Fibroblast of the conjunctiva (primary cell): Measurements from ENCODE around the gene PLCXD1.
A peak's percentile ranks its signal among the peaks of the same experiment; 100 is the strongest.
"Not testable (repeated sequence)": the region's sequence is repeated elsewhere in the genome, so short reads cannot be mapped to it uniquely, and the experiment has no call there.

ENCODE experiments used
- DNase-seq: peaks from one replicate; pipeline ENCODE4 v3.0.0-alpha.2; 2010; ENCODE audit warnings: low read depth

The PLCXD1 gene, protein sequence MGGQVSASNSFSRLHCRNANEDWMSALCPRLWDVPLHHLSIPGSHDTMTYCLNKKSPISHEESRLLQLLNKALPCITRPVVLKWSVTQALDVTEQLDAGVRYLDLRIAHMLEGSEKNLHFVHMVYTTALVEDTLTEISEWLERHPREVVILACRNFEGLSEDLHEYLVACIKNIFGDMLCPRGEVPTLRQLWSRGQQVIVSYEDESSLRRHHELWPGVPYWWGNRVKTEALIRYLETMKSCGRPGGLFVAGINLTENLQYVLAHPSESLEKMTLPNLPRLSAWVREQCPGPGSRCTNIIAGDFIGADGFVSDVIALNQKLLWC

GRCh38 chrX:281166-281999, at the start of gene PLCXD1:
Gene PLCXD1 (plus strand): TSS chrX:281381. CDS start chrX:284188, 2,807 bp downstream.
- DNase-seq = peak; percentile 18

DNA sequence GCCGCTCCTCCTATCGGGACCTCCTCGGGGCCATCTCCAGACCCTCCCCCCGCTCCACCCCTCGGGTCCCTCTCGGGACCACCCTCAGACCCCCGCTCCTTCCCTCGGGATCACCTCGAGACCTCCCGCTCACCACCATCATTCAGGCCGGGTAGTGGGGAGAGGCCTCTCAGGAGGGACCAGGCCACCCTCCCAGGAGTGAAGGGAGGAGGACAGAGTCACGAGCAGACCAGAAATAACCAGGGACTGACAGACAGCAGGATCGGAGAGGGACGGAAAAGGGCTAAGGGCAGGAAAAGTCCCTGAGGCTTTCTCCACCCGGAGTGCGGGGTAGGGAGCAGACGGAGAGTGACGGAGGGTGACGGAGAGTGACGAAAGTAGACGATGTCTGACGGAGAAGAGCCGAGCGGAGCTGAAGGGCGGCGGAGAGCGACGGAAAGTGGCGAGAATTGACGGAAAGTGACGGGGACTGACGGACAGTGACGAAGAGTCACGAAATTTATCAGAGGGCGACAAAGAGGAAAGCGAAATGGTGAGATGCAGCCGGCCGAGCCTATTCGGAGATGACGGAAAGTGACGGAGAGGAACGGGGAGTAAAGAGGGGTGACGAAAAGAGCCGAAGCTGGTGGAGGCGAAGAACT, 49.4 kb upstream of the PLCXD1 start:
- DNase-seq = not testable (repeated sequence)

DNA sequence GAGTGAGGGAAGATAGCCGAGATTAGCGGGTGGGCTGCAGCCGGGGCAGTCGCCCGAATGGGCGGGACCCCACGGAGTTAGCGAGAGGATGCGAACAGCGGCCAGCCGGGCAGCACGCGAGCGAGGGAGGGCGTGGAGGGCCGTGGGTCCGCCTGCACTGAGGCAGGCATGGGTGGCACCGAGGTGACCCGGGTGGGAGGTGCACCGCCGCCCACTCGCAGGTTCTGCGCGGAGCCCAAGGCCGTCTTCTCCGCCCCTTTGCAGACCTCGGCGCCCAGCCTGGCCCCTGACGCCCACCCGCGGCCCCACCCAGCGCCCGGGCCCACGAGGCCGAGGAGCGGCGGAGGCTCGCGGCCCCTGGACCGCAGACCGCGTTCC, 48.9 kb upstream of the PLCXD1 start:
- DNase-seq = not testable (repeated sequence)

DNA sequence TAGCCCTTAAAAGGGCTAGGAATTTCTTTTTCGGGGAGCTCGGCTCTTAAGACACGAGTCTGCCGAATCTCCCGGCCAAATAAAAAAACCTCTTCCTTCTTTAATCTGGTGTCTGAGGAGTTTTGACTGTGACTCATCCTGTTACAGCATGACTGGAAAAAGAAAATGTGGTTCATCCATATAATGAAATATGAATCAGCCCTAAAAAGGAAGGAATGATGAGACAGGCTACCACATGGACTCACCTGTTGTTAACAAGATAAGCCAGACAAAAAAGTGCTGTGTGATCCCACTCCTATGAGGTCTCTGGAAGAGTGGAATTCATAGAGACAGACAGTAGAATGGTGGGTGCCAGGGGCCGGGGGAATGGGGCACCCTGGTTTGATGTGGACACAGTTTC, 45.0 kb upstream of the PLCXD1 start:
- not testable (repeated sequence) for DNase-seq

DNA sequence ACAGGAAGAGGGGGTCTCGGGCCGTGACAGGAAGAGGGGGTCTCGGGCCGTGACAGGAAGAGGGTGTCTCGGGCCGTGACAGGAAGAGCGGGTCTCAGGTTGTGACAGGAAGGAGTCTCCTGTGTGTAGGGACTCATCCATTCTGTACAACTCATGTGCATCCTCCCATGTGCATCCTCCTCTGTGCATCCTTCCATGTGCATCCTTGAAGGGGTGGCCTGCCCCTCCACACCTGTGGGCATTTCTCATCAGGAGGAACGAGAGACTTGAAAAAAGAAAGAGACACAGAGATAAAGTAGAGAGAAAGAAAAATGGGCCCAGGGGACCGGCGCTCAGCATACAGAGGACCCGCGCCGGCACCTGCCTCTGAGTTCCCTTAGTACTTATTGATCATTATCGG, 30.2 kb upstream of the PLCXD1 start:
- no peak for DNase-seq

DNA sequence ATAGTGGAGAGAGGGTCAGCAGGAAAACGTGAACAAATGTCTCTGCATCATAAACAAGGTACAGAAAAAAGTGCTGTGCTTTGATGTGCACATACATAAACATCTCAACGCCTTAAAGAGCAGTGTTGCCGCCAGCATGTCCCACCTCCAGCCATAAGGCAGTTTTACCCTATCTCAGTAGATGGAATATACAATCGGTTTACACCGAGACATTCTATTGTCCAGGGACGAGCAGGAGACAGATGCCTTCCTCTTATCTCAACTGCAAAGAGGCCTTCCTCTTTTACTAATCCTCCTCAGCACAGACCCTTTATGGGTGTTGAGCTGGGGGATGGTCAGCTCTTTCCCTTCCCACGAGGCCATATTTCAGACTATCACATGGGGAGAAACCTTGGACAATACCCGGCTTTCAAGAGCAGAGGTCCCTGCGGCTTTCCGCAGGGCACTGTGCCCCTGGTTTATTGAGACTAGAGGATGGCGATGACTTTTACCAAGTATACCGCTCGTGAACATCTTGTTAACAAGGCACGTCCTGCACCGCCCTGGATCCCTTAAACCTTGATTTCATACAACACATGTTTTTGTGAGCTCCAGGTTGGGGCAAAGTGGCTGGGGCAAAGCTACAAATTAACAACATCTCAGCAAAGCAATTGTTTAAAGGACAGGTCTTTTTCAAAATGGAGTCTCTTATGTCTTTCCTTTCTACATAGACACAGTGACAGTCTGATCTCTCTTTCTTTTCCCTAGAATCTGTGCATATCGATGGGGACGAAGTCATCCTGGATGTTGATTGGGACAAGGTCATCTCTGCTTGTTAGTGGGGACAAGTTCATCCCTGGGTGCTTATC, 29.6 kb upstream of the PLCXD1 start:
- not testable (repeated sequence) for DNase-seq

DNA sequence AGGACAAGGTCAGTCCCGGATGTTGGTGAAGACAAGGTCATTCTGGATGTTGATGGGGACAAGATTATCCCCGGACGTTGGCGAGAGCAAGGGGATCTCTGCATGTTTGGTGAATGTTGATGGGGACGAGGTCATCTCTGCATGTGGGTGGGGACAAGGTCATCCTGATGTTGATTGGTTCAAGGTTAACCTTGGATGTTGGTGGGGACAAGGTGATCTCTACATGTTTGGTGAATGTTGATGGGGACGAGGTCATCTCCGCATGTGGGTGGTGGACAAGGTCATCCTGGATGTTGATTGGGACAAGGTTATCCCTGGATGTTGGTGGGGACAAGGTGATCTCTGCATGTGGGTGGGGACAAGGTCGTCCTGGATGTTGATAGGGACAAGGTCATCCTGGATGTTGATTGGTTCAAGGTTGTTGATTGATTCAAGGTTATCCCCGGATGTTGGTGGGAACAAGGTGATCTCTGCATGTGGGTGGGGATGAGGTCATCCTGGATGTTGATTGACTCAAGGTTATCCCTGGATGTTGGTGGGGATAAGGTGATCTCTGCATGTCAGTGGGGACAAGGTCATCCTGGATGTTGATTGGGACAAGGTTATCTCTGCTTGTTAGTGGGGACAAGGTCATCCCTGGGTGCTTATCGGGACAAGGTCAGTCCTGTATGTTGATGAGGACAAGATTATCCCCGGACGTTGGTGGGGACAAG, 28.8 kb upstream of the PLCXD1 start:
- no peak for DNase-seq

GRCh38 chrX:252957-253291, 28.3 kb upstream of the PLCXD1 start:
- DNase-seq = no peak

DNA sequence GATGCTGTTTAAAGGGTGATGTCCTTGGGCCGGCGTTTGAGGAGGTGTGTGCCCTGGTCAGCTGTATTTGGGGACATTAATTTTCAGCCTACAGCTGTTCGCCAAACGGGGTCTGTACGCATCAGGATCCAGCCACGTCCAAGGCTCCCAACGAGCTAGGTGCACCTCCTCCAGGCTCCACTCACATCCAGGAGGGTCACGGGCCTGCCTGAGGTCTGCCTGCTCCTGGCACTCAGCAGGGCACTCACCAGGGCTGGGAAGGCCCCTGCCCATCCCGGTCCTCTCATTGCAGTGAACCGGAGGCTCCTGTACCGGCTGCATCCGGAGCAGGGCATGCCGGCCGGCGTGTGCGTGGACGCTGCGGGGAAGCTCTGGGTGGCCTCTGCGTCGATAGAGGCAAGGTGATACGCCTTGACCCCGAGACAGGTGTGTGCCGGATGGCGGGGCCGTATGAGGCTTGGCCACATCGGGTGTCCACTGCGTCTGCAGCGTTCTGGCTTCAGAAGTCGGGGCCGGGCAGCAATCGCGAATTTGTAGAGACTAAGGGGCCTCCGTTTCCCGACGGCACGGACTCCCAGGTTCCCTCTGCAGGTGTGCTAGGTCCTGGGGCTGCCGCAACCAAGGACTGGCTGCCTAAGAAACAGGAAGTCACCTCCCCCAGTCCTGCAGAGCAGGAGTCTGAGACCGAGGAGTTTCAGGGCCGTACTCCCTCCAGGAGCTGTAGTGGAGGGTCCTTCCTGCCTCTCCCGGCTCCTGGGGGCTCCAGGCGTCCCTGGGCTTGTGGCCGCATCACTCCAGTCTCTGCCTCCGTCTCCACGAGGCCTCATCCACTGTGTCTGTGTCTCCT, 27.5 kb upstream of the PLCXD1 start:
- no peak for DNase-seq

DNA sequence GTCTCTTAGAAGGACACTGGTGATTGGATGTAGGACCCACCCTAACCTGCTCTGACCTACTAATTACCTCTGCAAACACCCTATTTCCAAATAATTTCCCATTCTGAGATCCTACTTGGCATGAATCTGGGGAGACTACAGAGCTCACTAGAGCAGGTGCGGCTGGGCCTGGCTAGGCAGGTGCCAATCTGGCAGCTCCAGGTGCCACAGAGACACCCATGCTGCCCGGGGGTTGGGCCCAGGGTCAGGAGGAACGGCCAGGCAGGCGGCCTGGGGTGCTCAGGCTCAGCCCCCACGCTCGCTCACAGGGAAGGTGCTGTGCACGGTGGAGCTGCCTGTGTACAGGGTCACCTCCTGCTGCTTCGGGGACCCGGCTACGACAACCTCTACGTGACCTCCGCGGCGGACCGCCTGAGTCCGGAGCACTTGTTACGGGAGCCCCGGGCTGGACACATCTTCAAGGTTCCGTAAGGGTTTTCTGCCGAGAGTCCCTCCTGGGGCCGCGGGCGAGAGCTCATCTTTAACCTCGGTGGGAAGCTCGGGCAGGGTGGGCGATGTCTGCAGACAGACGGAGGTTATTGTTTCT, 26.5 kb upstream of the PLCXD1 start:
- DNase-seq = no peak

DNA sequence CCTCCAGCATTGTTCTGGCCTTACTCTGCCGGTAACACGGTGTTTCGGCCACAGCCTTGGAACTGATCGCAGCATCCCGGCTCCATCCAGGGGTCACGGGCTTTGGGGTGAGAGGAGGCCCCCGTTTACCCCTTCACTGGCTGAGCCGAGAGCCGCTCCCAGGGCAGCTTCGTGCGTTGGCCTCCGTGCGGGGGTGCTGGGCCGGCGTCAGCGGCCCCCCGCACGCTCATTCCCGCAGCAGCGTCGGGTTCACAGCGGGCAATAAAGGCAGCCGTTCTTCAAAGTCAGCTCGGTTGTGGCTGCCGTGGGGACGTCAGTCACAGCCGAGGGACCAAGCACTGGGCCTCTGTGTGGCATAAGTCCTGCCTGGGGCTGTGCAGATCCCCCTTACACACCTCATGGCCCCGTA, 25.3 kb upstream of the PLCXD1 start:
- DNase-seq = no peak

DNA sequence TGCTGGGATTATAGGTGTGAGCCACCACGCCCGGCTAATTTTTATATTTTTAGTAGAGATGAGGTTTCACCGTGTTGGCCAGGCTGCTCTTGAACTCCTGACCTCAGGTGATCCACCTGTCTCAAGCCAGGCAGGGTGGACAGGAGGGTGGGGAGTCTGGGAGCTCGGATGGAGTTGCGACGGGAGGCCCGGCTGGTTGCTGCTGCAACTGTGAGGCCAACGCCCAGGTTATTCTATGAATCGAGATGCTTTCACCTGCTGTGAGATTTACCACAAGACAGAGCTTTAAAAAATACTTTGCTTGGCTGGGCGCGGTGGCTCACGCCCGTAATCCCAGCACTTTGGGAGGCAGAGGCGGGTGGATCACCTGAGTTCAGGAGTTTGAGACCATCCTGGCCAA, 24.1 kb upstream of the PLCXD1 start:
- DNase-seq = not testable (repeated sequence)

GRCh38 chrX:257681-258289, 23.4 kb upstream of the PLCXD1 start:
- DNase-seq = no peak

DNA sequence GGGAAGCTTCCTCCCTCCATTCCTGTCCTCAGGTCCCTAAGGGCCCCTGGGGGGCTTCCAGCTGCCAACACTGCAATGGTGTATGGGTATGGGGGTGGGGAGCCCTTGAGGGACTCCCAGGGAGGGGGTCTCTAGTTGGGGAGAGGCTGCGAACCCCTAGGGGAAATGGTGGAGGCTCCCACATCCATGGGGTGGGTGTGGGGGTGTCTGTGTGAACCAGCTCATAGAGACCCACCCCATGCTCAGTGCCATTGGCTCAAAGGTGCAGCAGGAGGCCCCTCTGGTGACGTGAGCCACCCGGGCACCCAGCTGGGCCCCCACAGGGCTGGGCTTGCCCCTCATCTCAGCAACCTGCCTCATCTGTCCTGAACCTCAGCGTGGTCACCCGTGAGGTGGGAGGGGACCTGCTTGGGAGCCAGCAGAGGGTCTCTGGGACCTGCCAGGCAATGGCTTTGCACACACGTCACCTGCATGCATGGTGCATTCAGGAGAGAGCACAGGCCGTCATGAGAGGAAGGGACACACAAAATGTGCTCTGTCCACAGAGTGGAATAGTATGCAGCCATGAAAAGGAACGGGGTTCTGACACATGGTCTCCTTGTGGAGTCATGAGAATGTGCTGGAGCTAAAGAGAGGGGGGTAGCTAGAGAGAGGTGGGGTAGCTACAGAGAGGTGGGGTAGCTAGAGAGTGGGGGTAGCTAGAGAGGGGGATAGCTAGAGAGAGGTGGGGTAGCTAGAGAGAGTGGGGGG, 22.7 kb upstream of the PLCXD1 start:
- DNase-seq = no peak

- DNase-seq = no peak
Measured at GRCh38 chrX:259692-260355, 21.4 kb upstream of the PLCXD1 start.

DNA sequence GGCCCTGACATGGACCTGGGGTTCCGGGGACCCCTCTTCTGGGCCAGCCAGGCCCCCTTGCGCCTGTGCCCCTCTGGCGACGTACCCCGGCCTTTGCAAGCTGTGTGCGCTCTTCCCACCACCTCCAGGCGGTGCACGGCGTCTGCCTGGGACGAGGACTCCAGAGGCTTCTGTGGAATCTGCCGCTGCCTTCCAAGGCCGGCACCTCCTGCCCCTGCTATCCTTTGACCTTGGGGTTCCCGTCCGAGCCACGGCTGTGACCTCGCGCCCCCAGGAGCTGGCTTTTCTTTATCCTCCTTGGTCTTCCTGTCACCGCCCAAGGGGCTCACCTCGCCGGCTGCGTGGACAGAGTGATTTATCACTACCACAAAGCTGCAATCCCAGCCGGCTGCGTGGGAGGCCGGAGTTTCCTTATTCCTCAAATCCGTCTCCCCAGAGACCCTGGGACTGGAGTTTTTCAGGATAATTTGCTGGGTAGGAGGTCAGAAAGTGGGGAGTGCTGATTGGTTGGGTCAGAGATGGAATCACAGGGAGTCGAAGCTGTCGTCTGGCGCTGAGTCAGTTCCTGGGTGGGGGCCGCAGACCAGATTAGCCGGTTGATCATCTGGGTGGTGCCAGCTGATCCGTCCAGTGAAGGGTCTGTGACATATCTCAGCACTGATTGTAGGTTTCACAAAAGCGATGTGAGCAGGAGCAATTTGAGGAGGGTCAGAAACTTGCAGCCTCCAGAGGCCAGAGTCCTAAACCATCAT, 19.8 kb upstream of the PLCXD1 start:
- no peak for DNase-seq

DNA sequence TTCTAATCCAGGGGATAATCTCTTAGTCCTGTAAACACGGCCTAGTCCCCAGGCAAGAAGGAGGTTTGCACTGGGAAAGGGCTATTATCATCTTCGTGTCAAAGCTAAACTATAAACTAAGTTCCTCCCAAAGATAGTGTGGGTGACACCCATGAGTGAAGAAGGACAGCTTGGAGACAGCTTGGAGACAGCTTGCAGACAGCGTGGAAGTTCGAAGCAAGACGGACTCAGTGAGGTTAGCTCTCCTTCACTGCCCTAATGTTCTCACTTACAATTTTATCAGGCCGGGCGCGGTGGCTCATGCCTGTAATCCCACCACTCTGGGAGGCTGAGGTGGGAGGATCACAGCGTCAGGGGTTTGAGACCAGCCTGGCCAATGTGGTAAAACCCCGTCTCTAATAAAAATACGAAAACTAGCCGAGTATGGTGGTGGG, 19.2 kb upstream of the PLCXD1 start:
- no peak for DNase-seq
